ACHN (cell line): Measurements from ENCODE around the gene TOMM22.
A peak's percentile ranks its signal among the peaks of the same experiment; 100 is the strongest.

ENCODE experiments used
- DNase-seq: peaks from one replicate; pipeline ENCODE4 v3.0.0-alpha.2; 2015
- in situ Hi-C: cut with HindIII; loops from 2 replicates; pipeline ENCODE4 v1.10.0; 2017; ENCODE audit warnings: low sequenced_read_pairs, low pct_ligation_motif_present, low pct_unique_long_range_greater_than_20kb

Gene TOMM22

GRCh38 chr22:38727530-38728451 lies 46.0 kb downstream of the TOMM22 start:
- in situ Hi-C loops: no loop called here

GRCh38 chr22:38728871-38729796 lies 47.4 kb downstream of the TOMM22 start:
- in situ Hi-C loops: no loop called here
- DNase-seq: no peak

More at GRCh38 chr22:38727530-38728451, 46.0 kb downstream of the TOMM22 start:
- no peak for DNase-seq

- in situ Hi-C loops: no loop called here
Measured at GRCh38 chr22:38729946-38730345, 48.2 kb downstream of the TOMM22 start.

GRCh38 chr22:38730411-38730871 lies 48.7 kb downstream of the TOMM22 start:
- no peak for DNase-seq
- in situ Hi-C loops: no loop called here

More at GRCh38 chr22:38729946-38730345, 48.2 kb downstream of the TOMM22 start:
- no peak for DNase-seq

DNA sequence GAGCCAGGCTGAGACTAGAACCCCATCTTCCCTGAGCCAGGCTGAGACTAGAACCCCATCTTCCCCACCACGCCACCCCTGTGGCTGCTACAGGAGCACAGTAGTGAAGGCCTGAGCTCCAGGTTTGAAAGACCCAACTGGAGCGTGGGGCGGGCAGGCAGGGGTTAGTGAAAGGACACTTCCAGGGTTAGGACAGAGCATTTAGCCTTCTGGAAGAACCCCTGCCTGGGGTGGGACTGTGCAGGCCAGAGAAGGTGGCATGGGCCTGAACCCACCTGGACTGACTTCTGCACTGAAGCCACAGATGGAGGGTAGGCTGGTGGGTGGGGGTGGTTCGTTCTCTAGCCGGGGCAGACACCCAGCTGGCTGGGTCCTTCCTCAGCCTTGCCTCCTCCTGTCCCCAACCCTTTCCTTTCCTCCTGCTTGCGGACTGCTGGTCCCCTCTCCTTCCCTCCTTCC lies 50.0 kb downstream of the TOMM22 start:
- in situ Hi-C loops: no loop called here
- DNase-seq: no peak

DNA sequence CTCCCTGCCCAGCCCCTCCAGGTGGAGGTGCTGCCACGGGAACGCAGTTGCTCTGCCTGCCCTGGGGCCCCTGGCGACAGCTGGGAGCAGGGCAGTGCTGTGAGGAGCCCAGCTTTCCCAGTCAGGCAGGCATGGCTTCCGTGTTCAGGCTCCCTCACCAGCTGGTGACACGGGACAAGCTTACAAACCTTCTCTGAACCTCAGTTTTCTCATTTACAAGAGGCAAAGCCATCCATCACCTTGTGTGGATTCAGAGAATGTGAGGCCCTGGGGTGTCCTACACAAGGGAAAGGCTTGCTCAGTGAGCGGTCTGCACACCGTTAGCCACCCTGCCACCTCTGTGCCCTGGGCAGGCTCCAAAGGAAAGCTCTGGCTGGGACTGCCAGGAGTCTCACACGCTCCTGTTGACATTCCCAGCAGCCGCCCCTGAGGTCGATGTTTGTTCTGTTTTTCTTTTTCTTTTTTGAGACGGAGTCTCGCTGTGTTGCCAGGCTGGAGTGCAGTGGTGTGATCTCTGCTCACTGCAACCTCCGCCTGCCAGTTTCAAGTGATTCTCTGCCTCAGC lies 50.6 kb downstream of the TOMM22 start:
- in situ Hi-C loops: no loop called here
- DNase-seq: no peak

DNA sequence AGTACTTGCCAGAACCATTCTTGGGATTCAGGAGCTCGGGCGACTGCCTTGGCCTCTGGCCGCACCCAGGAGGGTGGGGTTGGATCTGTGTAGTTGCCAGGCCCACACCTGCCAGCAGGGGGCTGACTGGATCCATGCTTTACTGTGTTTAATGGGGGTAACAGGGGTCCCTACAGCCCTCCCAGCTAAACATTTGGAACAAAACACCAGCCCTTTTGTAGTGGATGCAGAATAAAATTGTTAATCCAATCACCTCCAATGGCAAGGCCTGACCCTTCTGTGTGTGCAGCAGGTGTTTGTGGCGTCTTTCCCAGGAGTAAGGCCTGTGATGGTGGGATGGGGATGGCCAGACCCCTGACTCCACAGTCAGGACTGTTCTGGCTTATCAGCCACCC lies 51.6 kb downstream of the TOMM22 start:
- in situ Hi-C loops: no loop called here
- peak; percentile 17 for DNase-seq

DNA sequence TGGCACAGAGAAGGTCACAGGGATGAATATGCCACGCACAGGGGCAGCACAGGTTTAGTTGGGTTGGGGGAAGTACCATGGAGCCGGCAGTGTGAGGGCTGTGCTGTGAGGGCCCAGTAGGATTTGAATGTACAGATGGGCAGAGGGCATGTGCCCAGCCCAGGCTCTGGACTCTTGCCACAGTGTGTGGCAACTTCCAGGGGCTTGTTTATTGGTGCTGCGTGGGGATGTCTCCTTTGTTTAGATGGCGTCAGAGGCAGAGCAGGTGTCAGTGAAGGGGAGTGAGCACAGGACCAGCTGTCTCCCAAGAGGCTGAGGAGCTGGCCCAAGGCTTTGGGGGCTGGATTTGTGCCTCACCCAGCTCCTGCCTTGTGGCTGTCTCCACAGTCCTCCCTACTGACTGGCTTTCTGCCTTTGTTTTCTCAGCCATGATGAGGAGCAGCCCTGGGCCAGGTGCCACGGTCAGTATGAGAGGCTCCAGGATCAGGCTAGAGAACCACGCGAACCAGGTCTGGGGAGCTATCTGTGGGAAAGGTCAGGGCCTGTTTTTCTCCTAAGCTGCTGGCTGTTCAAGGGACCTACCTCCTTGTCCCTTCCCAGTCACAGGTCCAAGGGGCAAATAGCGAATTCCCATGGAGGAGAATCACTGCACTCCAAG lies 52.1 kb downstream of the TOMM22 start:
- in situ Hi-C loops: no loop called here
- no peak for DNase-seq

GRCh38 chr22:38734421-38735100 lies 52.8 kb downstream of the TOMM22 start:
- no peak for DNase-seq
- in situ Hi-C loops: no loop called here
